ENCODE results near the gene SH2D5. TPM values are rescaled to one million over a fixed set of nuclear protein-coding genes. Genes with fewer than 3 reads are reported as not detected.

The SH2D5 gene
- total RNA-seq, 1 experiment from 2014 or later: 10.4 TPM

GRCh38 chr1:20735581-20736111, 3.1 kb upstream of the SH2D5 start (continued):
- TF ChIP-seq CTCF (IDR thresholded peaks at IDR 0.05 in 2 of 3, conservative IDR thresholded peaks at IDR 0.05 in 1 of 3; ENCODE audit: borderline replicate concordance in 1 of 3, insufficient read depth in 1 of 3, low read depth in 2 of 3, low read length in 2 of 3) (no peak), RAD21 (IDR thresholded peaks at IDR 0.05; ENCODE audit: low read depth) (no peak), MAX (IDR thresholded peaks at IDR 0.05) (no peak), POLR2AphosphoS5 (IDR thresholded peaks at IDR 0.05; ENCODE audit: low read depth, low read length) (no peak)

- no TSS peak for BruUV-seq (replicated peaks)
Observed at GRCh38 chr1:20733360-20733975, 965 bp upstream of the SH2D5 start.

More at GRCh38 chr1:20733360-20733975, 965 bp upstream of the SH2D5 start:
- peak; percentile 41 for ATAC-seq
- Histone ChIP-seq H3K79me2 (ENCODE audit: insufficient read depth, low read length) (peaks cover 5% of the 10 kb centered on the region; the same call in 1 of the 2 replicates), H4K20me1 (ENCODE audit: insufficient read depth) (no peaks in the 10 kb centered on the region), H3K9me2 (ENCODE audit: insufficient read depth) (no peaks in the 10 kb centered on the region), H3K27ac (ENCODE audit: low read depth, low read length) (peak overlapping the region; percentile 93), H3K4me3 (replicated peaks in 1 of 2; ENCODE audit: low read depth in 1 of 2, low read length in 2 of 2) (peak overlapping the region; percentile 56), H3K9ac (ENCODE audit: low read length) (peak overlapping the region; percentile 68), H3K36me3 (ENCODE audit: control insufficient read depth in 1 of 2, insufficient read depth in 2 of 2, low read length in 2 of 2) (peaks cover 5 to 16% of the 10 kb centered on the region in 2 experiments), H3K9me3 (ENCODE audit: control insufficient read depth in 1 of 2, insufficient read depth in 1 of 2, low read depth in 1 of 2, low read length in 2 of 2) (no peaks in the 10 kb centered on the region), H3K27me3 (ENCODE audit: insufficient read depth, low read length) (no peaks in the 10 kb centered on the region), H2AFZ (ENCODE audit: low read depth, low read length, poor library complexity, severe bottlenecking) (no peak overlapping the region), H3K4me1 (ENCODE audit: control insufficient read depth in 1 of 2, insufficient read depth in 2 of 2, low read length in 2 of 2) (peaks cover 17 to 42% of the 10 kb centered on the region in 2 experiments), H3K4me2 (ENCODE audit: low read length) (peak overlapping the region; percentile 88)
- CTCF ChIA-PET: interaction anchor here (0.7 to 2.7 kb wide), 2 partner anchors 37 to 462 kb away, joined by 4 to 13 read pairs; no protein-coding TSS in a partner anchor
- POLR2A ChIA-PET: no interaction called here
- RAD21 ChIA-PET (ENCODE audit: low non-redundant PET in 1 of 2, low total read pairs in 2 of 2, uncharacterized antibody in 2 of 2, unreplicated experiment in 2 of 2): no interaction called here
- DNase-seq (ENCODE audit: low read depth, low spot score): no peak
- TF ChIP-seq ZBTB33 (IDR thresholded peaks at IDR 0.05; ENCODE audit: extremely low read depth, insufficient replicate concordance, low read length) (no peak), SP1 (IDR thresholded peaks at IDR 0.05; ENCODE audit: low read depth) (no peak)
- intact Hi-C loops (cut with micrococcal nuclease): no loop called here
